Endothelial cell of umbilical vein (primary cell): ENCODE results near the gene CPSF7.

Experiments used
- EZH2 ChIP-seq: IDR thresholded peaks from 2 replicates; pipeline ENCODE4 v1.6.1; 2012; ENCODE audit warnings: borderline replicate concordance, low read depth, mild to moderate bottlenecking, moderate library complexity, low read length, inconsistent platforms; ENCODE audit not compliant: severe bottlenecking
- FOS ChIP-seq: IDR thresholded peaks from 2 replicates; pipeline ENCODE4 v1.6.1; 2011; ENCODE audit warnings: mild to moderate bottlenecking, low read length, moderate library complexity, borderline replicate concordance; ENCODE audit not compliant: insufficient read depth
- GATA2 ChIP-seq: IDR thresholded peaks from 2 replicates; pipeline ENCODE4 v1.7.0; 2011; ENCODE audit warnings: low read depth, mild to moderate bottlenecking, moderate library complexity, mixed read lengths, low read length; ENCODE audit not compliant: insufficient read length, insufficient read depth
- JUN ChIP-seq: IDR thresholded peaks from 2 replicates; pipeline ENCODE4 v1.6.1; 2011; ENCODE audit warnings: borderline replicate concordance, low read depth; ENCODE audit not compliant: insufficient read length, insufficient read depth
- MAX ChIP-seq: IDR thresholded peaks from 2 replicates; pipeline ENCODE4 v1.6.1; 2011; ENCODE audit not compliant: insufficient read depth, insufficient read length
- POLR2A ChIP-seq: IDR thresholded peaks from 2 replicates; pipeline ENCODE4 v1.6.1; 2012; ENCODE audit warnings: low read depth, mild to moderate bottlenecking, control low read depth, low read length
- POLR2AphosphoS5 ChIP-seq: IDR thresholded peaks from 2 replicates; pipeline ENCODE4 v1.6.1; 2012; ENCODE audit warnings: low read depth, mild to moderate bottlenecking, control low read depth, low read length, moderate library complexity; ENCODE audit not compliant: insufficient read depth
- TF ChIP-seq, protein P1 (sequence below), 2 donors: IDR thresholded peaks; 1 replicate in 1 of 2; 2 replicates in 1 of 2; pipeline ENCODE4 v1.5.1; 2011; ENCODE audit warnings: low read length in 2 of 2, mild to moderate bottlenecking in 2 of 2, moderate library complexity in 2 of 2, control low read depth in 1 of 2, inconsistent platforms in 1 of 2, low read depth in 1 of 2; ENCODE audit not compliant: insufficient read depth in 1 of 2; ENCODE audit errors: extremely low read depth in 1 of 2

DNA sequence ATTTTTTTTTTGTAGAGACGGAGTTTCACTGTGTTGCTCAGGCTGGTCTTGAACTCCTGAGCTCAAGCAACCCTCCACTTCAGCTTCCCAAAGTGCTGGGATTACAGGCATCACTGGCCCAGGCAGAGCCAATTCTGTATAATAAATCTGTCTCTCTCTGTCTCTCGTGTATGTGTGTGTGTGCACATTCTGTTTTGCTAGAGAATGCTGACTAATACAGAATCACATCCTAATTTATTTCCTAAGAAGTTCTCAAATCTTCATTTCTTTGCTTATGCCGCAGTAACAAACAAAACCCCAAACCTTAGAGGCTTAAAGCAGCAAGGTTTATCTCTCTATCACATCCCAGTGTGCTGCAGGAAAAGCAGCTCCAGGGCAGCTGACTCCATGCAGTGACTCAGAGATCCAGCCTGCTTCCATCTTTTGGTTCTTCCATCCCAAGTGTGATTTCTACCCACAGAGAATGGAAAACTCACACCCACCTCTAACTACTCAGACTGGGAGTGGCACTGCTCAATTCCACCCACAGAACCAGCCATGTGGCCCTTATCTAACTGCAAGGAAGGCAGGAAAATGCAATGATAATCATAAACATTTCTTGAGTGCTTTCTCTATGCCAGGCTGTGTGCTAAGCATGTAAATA lies 43.7 kb upstream of the CPSF7 start:
- TF ChIP-seq, protein P1, sequence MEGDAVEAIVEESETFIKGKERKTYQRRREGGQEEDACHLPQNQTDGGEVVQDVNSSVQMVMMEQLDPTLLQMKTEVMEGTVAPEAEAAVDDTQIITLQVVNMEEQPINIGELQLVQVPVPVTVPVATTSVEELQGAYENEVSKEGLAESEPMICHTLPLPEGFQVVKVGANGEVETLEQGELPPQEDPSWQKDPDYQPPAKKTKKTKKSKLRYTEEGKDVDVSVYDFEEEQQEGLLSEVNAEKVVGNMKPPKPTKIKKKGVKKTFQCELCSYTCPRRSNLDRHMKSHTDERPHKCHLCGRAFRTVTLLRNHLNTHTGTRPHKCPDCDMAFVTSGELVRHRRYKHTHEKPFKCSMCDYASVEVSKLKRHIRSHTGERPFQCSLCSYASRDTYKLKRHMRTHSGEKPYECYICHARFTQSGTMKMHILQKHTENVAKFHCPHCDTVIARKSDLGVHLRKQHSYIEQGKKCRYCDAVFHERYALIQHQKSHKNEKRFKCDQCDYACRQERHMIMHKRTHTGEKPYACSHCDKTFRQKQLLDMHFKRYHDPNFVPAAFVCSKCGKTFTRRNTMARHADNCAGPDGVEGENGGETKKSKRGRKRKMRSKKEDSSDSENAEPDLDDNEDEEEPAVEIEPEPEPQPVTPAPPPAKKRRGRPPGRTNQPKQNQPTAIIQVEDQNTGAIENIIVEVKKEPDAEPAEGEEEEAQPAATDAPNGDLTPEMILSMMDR (IDR thresholded peaks at IDR 0.05; ENCODE audit: extremely low read depth in 1 of 2, insufficient read depth in 1 of 2, low read depth in 1 of 2, low read length in 2 of 2), result no peak
- TF ChIP-seq EZH2 (no peak), POLR2AphosphoS5 (no peak), POLR2A (no peak), JUN (no peak), FOS (no peak), GATA2 (no peak), MAX (no peak)
